SK-N-MC (cell line): ENCODE data around the gene RARRES2.

Experiments used
- EZH2 ChIP-seq: fragments of 200-600 bp; sonication (generic); IDR thresholded peaks from one replicate; pipeline ENCODE4 v1.6.1; 2017; ENCODE audit warnings: antibody characterized with exemption
- FOXP2 ChIP-seq: optimal IDR thresholded peaks from 2 replicates; pipeline ENCODE3; 2011; ENCODE audit warnings: mild to moderate bottlenecking, moderate library complexity; ENCODE audit not compliant: insufficient read depth; ENCODE audit errors: extremely low read length, control extremely low read depth
- POLR2AphosphoS5 ChIP-seq: IDR thresholded peaks from 2 replicates; pipeline ENCODE4 v1.6.1; 2012; ENCODE audit warnings: mild to moderate bottlenecking, low read depth, low read length, borderline replicate concordance

- TF ChIP-seq POLR2AphosphoS5, result no peak
- no peak for TF ChIP-seq EZH2
- TF ChIP-seq FOXP2, result no peak
Observed at GRCh38 chr7:150371996-150372270, 30.5 kb upstream of the RARRES2 start.
